HepG2 (cell line): Measurements from ENCODE around the gene TNFAIP8L2. TPM values are rescaled to one million over a fixed set of nuclear protein-coding genes. Genes with fewer than 3 reads are reported as not detected.

Experiments
- GFI1 ChIP-seq: sonication (generic); formaldehyde crosslinking; IDR thresholded peaks from 2 replicates; pipeline ENCODE4 v1.5.0; 2020; ENCODE audit warnings: missing genetic modification reagents, mild to moderate bottlenecking, borderline replicate concordance
- MEF2D ChIP-seq: sonication (generic); formaldehyde crosslinking; IDR thresholded peaks from 2 replicates; pipeline ENCODE4 v1.5.1; 2020; ENCODE audit warnings: mild to moderate bottlenecking, missing genetic modification reagents
- TEAD3 ChIP-seq: optimal IDR thresholded peaks from 2 replicates; pipeline ENCODE3; 2016; ENCODE audit warnings: borderline replicate concordance
- U2AF2 ChIP-seq: fragments of 200-400 bp; formaldehyde crosslinking; IDR thresholded peaks from 2 replicates; pipeline ENCODE4 v1.6.1; 2017; ENCODE audit warnings: low read depth, mild to moderate bottlenecking, low read length
- ZNF350 ChIP-seq: sonication (generic); formaldehyde crosslinking; IDR thresholded peaks from 2 replicates; pipeline ENCODE4 v1.4.0; 2020; ENCODE audit warnings: mild to moderate bottlenecking, low read depth, missing genetic modification reagents, borderline replicate concordance
- ZNF564 ChIP-seq: sonication (generic); formaldehyde crosslinking; IDR thresholded peaks from 2 replicates; pipeline ENCODE4 v1.8.1; 2023; ENCODE audit warnings: mild to moderate bottlenecking, missing genetic modification reagents
- ZNF616 ChIP-seq: sonication (generic); formaldehyde crosslinking; IDR thresholded peaks from 2 replicates; pipeline ENCODE4 v1.5.0; 2020; ENCODE audit warnings: low read depth, mild to moderate bottlenecking, missing genetic modification reagents
- ZNF652 ChIP-seq: IDR thresholded peaks from 2 replicates; pipeline ENCODE4 v1.6.1; 2016; ENCODE audit warnings: low read depth, borderline replicate concordance
- ZNF672 ChIP-seq: sonication (generic); formaldehyde crosslinking; IDR thresholded peaks from 2 replicates; pipeline ENCODE4 v1.8.1; 2022; ENCODE audit warnings: missing genetic modification reagents
- ZNF841 ChIP-seq: sonication (generic); formaldehyde crosslinking; IDR thresholded peaks from 2 replicates; pipeline ENCODE4 v1.8.1; 2023; ENCODE audit warnings: missing genetic modification reagents, borderline replicate concordance
- polyA plus RNA-seq, 8 experiments: library from polyadenylated mRNA; depleted of rRNA in 3 of 8; stranded (reverse) in 7 of 8; unstranded in 1 of 8; fragments of >200 nt; fragmentation: Illumina TruSeq in 4 of 8; extraction: Trizol in 4 of 8; gene quantifications; 2 replicates each; pipeline versions ENCODE4 v1.2.1 to v1.2.3, GENCODE V29; 2011 to 2016; ENCODE audit warnings: low read depth in 4 of 8, missing spikeins in 1 of 8, mixed read lengths in 1 of 8; ENCODE audit not compliant: insufficient read depth in 1 of 8
- total RNA-seq, 5 experiments: library from RNA; depleted of rRNA; stranded (reverse); fragments of >200 nt; fragmentation: Illumina TruSeq; extraction: Trizol; gene quantifications; 2 replicates each; pipeline ENCODE4 v1.2.3, GENCODE V29; 2016; ENCODE audit warnings: low read depth in 1 of 5
- TF ChIP-seq, protein P1 (sequence below): sonication (generic); formaldehyde crosslinking; IDR thresholded peaks from 2 replicates; pipeline ENCODE4 v1.5.1; 2020; ENCODE audit warnings: mild to moderate bottlenecking, moderate library complexity, missing genetic modification reagents
- TF ChIP-seq, protein P2 (sequence below): sonication (generic); formaldehyde crosslinking; IDR thresholded peaks from 2 replicates; pipeline ENCODE4 v1.4.0; 2020; ENCODE audit warnings: low read depth, missing genetic modification reagents
- TF ChIP-seq, protein P3 (sequence below): sonication (generic); formaldehyde crosslinking; IDR thresholded peaks from 2 replicates; pipeline ENCODE4 v1.4.0; 2020; ENCODE audit warnings: missing genetic modification reagents, mild to moderate bottlenecking, borderline replicate concordance
- TF ChIP-seq, protein P4 (sequence below): sonication (generic); formaldehyde crosslinking; IDR thresholded peaks from 2 replicates; pipeline ENCODE4 v1.5.1; 2020; ENCODE audit warnings: mild to moderate bottlenecking, missing genetic modification reagents, borderline replicate concordance

TNFAIP8L2 gene
- total and polyA plus RNA-seq, 2 of the 13 experiments (the other 11 are each of a cell fraction or from before 2014, with no cell fraction given) = not detected

DNA sequence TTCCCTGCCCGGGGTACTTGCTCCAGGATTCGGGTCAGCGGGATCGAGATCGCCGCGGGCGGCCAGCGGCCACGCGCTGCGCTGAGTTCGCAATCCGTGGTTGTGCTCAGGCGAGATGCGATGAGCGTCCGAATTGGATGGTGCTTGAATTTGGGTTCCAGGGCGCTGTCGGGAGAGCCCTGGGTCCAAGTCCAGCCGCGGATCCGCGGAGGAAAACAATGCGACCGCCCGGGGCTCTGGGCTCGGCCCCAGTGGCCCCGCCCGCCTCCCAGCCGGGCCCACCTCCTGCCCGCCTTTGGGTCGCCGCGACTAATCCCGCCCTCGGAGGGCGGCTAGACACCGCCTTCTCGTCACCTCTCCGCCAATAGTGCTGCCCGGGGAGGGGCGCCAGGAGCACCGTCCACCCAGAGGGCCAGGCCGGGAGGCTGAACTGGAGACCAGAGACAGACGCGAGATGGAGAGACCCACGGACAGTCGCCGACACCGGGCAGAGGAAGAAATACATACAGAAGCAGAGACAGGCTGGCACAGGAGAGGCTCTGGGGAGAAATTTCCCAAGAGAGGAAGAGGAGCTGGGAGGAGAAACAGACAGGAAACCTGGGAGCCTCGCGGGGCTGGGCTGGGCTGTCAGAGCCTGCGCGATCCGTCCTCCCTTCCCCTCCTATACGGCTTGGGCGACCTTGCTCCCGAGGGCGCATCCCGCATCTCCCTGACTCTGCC, 9.9 kb upstream of the TNFAIP8L2 start, which contains the start of gene SEMA6C (continued):
- TF ChIP-seq ZNF841 (CRISPR knock-in tag) = no peak
- TF ChIP-seq, protein P1, sequence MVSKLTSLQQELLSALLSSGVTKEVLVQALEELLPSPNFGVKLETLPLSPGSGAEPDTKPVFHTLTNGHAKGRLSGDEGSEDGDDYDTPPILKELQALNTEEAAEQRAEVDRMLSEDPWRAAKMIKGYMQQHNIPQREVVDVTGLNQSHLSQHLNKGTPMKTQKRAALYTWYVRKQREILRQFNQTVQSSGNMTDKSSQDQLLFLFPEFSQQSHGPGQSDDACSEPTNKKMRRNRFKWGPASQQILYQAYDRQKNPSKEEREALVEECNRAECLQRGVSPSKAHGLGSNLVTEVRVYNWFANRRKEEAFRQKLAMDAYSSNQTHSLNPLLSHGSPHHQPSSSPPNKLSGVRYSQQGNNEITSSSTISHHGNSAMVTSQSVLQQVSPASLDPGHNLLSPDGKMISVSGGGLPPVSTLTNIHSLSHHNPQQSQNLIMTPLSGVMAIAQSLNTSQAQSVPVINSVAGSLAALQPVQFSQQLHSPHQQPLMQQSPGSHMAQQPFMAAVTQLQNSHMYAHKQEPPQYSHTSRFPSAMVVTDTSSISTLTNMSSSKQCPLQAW = no peak
- TF ChIP-seq MEF2D = peak; percentile 74
- TF ChIP-seq GFI1 = no peak
- no peak for TF ChIP-seq ZNF652
- no peak for TF ChIP-seq ZNF672
- no peak for TF ChIP-seq TEAD3 (CRISPR knock-in tag)
- TF ChIP-seq, protein P2, sequence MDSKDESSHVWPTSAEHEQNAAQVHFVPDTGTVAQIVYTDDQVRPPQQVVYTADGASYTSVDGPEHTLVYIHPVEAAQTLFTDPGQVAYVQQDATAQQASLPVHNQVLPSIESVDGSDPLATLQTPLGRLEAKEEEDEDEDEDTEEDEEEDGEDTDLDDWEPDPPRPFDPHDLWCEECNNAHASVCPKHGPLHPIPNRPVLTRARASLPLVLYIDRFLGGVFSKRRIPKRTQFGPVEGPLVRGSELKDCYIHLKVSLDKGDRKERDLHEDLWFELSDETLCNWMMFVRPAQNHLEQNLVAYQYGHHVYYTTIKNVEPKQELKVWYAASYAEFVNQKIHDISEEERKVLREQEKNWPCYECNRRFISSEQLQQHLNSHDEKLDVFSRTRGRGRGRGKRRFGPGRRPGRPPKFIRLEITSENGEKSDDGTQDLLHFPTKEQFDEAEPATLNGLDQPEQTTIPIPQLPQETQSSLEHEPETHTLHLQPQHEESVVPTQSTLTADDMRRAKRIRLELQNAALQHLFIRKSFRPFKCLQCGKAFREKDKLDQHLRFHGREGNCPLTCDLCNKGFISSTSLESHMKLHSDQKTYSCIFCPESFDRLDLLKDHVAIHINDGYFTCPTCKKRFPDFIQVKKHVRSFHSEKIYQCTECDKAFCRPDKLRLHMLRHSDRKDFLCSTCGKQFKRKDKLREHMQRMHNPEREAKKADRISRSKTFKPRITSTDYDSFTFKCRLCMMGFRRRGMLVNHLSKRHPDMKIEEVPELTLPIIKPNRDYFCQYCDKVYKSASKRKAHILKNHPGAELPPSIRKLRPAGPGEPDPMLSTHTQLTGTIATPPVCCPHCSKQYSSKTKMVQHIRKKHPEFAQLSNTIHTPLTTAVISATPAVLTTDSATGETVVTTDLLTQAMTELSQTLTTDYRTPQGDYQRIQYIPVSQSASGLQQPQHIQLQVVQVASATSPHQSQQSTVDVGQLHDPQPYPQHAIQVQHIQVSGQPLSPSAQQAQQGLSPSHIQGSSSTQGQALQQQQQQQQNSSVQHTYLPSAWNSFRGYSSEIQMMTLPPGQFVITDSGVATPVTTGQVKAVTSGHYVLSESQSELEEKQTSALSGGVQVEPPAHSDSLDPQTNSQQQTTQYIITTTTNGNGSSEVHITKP (CRISPR knock-in tag) = no peak; the same call in 1 of the 2 replicates
- no peak for TF ChIP-seq U2AF2
- no peak; the same call in 1 of the 2 replicates for TF ChIP-seq ZNF350 (CRISPR knock-in tag)
- TF ChIP-seq, protein P3, sequence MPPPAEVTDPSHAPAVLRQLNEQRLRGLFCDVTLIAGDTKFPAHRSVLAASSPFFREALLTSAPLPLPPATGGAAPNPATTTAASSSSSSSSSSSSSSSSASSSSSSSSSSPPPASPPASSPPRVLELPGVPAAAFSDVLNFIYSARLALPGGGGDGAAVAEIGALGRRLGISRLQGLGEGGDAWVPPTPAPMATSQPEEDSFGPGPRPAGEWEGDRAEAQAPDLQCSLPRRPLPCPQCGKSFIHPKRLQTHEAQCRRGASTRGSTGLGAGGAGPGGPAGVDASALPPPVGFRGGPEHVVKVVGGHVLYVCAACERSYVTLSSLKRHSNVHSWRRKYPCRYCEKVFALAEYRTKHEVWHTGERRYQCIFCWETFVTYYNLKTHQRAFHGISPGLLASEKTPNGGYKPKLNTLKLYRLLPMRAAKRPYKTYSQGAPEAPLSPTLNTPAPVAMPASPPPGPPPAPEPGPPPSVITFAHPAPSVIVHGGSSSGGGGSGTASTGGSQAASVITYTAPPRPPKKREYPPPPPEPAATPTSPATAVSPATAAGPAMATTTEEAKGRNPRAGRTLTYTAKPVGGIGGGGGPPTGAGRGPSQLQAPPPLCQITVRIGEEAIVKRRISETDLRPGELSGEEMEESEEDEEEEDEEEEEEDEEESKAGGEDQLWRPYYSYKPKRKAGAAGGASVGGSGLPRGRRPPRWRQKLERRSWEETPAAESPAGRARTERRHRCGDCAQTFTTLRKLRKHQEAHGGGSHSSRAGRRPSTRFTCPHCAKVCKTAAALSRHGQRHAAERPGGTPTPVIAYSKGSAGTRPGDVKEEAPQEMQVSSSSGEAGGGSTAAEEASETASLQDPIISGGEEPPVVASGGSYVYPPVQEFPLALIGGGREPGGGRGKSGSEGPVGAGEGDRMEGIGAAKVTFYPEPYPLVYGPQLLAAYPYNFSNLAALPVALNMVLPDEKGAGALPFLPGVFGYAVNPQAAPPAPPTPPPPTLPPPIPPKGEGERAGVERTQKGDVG (CRISPR knock-in tag) = no peak
- TF ChIP-seq ZNF616 (CRISPR knock-in tag) = no peak
- TF ChIP-seq, protein P4, sequence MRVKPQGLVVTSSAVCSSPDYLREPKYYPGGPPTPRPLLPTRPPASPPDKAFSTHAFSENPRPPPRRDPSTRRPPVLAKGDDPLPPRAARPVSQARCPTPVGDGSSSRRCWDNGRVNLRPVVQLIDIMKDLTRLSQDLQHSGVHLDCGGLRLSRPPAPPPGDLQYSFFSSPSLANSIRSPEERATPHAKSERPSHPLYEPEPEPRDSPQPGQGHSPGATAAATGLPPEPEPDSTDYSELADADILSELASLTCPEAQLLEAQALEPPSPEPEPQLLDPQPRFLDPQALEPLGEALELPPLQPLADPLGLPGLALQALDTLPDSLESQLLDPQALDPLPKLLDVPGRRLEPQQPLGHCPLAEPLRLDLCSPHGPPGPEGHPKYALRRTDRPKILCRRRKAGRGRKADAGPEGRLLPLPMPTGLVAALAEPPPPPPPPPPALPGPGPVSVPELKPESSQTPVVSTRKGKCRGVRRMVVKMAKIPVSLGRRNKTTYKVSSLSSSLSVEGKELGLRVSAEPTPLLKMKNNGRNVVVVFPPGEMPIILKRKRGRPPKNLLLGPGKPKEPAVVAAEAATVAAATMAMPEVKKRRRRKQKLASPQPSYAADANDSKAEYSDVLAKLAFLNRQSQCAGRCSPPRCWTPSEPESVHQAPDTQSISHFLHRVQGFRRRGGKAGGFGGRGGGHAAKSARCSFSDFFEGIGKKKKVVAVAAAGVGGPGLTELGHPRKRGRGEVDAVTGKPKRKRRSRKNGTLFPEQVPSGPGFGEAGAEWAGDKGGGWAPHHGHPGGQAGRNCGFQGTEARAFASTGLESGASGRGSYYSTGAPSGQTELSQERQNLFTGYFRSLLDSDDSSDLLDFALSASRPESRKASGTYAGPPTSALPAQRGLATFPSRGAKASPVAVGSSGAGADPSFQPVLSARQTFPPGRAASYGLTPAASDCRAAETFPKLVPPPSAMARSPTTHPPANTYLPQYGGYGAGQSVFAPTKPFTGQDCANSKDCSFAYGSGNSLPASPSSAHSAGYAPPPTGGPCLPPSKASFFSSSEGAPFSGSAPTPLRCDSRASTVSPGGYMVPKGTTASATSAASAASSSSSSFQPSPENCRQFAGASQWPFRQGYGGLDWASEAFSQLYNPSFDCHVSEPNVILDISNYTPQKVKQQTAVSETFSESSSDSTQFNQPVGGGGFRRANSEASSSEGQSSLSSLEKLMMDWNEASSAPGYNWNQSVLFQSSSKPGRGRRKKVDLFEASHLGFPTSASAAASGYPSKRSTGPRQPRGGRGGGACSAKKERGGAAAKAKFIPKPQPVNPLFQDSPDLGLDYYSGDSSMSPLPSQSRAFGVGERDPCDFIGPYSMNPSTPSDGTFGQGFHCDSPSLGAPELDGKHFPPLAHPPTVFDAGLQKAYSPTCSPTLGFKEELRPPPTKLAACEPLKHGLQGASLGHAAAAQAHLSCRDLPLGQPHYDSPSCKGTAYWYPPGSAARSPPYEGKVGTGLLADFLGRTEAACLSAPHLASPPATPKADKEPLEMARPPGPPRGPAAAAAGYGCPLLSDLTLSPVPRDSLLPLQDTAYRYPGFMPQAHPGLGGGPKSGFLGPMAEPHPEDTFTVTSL (CRISPR knock-in tag) = no peak
- TF ChIP-seq ZNF564 (CRISPR knock-in tag) = no peak
